Stimulated activated CD4-positive, alpha-beta T cell treated with anti-CD3 and anti-CD28 coated beads, Interleukin-4, amount 100 ng/mL, for 1 hour (primary cell): ENCODE data around the gene ISCU.

Source experiments
- DNase-seq: peaks from one replicate; pipeline ENCODE4 v3.0.0-alpha.2; 2020

The ISCU gene

DNA sequence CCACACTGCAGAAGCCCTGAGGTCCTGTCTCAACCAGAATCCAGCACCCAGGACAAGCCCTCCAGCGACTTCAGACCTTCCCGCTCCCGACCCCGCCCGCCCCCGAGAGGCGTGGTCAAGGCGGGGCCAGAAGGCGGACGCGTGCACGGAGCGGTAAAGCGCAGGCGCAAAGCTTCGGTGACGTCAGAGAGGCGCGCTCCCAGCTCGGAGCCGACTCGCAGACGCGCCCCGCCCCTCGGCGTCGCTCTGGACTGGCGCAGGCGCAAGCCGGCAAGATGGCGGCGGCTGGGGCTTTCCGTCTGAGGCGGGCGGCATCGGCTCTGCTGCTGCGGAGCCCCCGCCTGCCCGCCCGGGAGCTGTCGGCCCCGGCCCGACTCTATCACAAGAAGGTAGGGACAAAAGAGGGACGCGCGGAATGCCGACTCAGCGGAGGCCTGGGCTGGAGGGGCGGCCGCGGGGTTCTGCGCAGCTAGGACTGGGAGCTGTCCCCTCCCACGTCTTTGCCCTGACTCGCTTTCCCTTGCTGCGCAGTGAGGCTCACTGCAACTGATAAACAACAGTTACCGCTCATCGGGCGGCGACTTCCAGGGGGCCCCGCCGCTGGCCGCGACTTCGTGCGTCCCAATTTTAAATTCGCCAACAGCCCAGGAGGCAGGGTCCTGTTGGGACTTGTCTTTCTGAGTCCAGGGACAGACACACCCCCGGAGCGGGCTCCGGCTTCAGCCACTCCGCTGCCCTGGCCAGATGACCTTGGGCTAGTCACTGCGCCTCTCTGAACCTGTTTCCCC lies at the start of gene ISCU:
Gene ISCU, plus strand, starts transcription at position 249 of the 788 bp plus-strand sequence. Its CDS starts 27 bp downstream, at position 276.
- peak; percentile 99 for DNase-seq

DNA sequence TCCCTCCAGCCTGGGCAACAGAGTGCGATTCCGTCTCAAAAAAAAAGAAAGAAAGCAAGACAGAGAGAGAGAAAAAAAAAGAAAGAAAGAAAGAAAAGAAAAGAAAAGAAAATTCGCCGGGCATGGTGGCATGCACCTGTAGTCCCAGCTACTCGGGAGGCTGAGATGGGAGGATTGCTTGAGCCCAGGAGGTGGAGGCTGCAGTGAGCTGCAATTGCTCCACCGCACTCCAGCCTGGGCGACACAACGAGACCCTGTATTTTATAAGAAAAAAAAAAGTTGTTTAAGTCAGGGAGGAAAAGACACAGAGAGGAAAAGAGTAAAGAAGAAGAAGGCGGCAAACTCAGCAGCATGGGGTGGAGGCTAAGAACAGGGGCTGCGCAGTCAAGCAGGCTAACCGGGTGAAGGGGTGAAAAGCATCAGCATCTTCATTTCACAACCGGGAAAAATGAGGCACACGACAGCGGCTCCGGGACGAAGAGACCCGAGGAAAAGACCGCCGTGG lies 47.9 kb upstream of the ISCU start:
- no peak for DNase-seq

DNA sequence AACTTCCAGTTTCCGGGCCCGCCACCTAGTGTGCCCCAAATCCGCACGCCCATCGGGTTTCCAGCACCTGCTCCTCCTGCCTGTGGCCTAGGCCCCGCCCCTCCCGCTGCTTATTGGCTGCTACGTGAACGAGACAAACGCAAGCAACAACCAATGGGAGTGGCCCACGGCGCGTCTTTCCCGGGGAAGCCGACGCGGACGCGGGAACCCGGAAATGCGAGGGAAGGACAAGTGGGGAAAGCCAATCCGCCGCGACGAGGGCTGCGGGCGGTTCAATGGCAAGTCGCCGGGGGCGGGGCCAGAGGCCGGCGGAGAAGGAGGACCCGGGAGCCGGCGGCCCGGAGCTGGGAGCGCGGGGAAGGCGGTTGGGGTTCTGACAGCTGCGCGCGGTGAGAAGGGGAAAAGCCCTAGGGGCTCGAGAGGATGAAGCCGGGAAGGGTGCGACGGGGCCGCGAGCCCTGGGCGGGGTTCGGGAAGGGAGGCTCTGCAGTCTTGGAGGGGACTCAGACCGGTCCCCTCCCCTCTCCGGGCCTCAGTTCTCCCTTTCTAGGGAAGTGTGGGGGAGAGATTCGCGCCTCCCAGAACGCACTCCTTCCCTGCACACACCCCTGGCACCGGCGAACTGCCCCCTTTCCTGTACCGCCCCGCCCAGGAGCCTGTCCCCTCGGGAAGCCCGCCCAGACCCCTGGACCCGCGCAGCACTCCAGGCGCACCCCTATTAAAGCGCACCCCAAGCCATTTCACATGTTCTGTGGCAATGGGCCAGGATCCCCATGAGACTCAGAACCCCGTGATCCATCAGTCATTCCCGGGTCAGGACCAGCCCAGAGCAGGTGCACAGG lies 47.2 kb upstream of the ISCU start, which contains the start of gene FICD:
Gene FICD, plus strand, starts transcription at position 305 of the 842 bp plus-strand sequence. CDS start 1,696 bp downstream, outside the sequence.
- peak; percentile 99 for DNase-seq

DNA sequence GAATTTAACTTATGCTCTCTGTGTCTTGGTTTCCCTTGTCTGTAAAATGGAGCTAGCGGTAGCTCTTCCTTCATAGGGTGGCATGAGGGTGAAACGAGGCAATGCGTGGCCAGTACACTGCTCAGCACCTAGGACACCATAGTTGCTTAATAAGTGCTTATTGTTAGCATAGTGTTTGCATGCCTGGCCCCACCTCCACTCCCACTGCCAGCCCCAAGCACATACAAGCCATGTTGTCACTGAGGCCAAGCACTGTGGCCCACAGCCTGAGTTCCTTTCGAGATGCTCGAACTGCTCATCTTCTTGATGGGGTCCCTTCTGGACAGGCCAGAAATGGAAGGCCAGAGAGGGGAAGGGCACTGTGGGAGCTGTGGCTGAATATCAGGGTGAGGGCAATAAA lies 46.5 kb upstream of the ISCU start:
- no peak for DNase-seq

DNA sequence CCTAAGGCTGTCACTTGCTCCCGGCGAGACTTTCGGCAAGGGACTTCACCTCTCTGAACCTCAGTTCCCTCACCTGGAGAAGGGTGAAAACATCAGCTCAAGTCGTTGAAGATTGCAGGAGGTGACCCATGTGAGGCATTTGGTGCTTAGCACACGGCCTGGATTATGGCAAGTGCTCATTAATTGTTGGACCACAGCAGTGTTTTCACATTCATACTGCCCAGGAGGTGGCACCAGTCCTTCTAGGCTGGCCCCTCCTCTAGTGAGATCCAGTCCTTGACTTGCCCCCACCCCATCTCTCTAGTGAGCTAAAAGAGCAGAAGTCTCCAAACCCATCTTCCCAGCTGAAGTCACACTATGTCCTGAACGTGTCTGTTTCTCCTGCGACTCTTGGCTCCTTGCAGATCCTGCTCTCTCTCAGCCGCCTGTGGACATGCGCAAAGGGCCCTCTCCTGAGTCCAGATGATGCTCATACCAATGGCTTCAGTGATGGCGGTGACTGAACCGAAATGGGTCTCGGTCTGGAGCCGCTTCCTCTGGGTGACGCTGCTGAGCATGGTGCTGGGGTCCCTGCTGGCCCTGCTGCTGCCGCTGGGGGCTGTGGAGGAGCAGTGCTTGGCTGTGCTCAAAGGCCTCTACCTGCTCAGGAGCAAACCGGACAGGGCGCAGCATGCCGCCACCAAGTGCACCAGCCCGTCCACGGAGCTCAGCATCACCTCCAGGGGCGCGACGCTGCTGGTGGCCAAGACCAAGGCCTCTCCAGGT lies 45.7 kb upstream of the ISCU start:
- DNase-seq: no peak

DNA sequence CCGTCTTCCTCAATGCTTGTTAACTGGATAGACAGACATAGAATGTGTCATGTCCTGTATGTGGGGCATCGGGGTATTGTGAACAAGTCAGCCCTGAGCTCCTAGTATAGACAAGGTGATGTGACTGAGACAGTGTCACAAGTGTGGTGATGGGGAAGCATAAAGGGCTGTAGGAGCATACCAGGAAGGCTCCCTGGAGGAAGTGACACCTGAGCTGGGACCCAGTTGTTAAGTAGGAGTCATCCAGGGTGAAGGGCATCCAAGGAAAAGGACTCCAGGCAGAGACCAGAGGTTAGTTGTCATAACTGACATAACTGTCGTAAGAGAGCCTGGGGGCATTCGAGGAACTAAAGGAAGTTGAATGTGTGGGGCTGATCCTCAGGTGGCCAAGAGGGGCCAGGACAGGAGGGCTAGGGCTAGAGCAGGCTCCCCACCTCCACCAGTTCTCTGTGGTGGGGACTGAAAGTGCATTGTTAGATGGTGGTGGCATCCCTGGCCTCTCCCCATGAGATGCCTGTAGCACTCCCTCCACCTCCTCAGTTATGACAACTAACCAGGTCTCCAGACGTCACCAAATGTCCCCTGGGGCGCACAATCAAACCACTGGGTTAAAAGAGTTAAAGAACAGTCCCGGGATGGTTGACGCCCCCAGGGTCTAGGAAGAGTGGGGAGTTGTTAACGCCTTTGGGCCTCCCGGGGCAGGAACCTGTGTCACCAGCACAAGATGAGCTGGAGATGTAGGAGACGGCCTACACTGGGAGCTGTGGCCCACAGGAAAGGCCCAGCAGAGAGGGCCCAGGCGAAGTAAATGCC lies 44.9 kb upstream of the ISCU start:
- no peak for DNase-seq

DNA sequence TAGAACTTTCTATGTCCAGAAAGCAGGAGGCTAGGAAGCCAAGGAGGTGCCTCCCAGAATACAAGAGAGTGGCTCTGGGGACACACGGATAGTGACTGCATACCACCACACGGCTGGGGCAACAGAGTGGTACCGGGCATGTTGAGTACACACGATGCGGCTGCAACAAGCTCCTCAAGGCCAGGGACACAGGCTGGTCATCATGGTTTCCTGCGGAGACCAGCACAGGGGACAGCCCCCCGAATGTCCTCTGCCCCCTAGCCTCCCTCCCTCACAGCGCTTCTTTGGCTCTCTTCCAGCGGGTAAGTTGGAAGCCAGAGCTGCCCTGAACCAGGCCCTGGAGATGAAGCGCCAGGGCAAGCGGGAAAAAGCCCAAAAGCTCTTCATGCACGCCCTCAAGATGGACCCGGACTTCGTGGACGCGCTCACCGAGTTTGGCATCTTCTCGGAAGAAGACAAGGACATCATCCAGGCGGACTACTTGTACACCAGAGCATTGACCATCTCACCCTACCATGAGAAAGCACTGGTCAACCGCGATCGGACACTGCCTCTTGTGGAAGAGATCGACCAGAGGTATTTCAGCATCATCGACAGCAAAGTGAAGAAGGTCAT lies 44.2 kb upstream of the ISCU start:
- DNase-seq: no peak

DNA sequence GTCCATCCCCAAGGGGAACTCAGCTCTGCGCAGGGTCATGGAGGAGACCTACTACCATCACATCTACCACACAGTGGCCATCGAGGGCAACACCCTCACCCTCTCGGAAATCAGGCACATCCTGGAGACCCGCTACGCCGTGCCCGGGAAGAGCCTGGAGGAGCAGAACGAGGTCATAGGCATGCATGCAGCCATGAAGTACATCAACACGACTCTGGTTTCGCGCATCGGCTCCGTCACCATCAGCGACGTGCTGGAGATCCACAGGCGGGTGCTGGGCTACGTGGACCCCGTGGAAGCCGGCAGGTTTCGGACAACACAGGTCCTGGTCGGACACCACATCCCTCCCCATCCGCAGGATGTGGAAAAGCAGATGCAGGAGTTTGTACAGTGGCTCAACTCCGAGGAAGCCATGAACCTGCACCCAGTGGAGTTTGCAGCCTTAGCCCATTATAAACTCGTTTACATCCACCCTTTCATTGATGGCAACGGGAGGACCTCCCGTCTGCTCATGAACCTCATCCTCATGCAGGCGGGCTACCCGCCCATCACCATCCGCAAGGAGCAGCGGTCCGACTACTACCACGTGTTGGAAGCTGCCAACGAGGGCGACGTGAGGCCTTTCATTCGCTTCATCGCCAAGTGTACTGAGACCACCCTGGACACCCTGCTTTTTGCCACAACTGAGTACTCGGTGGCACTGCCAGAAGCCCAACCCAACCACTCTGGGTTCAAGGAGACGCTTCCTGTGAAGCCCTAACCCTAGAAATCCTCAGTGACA lies 43.5 kb upstream of the ISCU start:
- DNase-seq: no peak

DNA sequence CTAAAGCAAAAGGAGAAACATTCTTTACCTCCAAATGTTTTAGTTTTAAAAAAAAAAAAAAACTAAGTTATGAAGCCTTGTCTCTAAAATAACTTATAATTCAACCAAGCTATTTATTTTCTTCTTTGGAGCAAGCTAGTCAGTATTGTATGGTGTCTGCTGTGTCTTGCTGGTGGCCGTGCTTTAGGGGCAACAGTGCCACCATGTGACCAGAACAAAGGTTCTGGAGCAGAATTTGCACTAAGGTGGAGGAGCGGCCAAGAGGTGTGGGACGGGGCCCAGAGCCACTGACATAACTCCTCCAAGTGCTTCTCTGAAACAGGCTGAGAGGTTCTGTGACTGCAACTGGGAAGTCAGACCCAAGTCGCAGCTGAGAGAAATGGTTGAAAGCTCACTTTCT lies 42.8 kb upstream of the ISCU start:
- DNase-seq: no peak

DNA sequence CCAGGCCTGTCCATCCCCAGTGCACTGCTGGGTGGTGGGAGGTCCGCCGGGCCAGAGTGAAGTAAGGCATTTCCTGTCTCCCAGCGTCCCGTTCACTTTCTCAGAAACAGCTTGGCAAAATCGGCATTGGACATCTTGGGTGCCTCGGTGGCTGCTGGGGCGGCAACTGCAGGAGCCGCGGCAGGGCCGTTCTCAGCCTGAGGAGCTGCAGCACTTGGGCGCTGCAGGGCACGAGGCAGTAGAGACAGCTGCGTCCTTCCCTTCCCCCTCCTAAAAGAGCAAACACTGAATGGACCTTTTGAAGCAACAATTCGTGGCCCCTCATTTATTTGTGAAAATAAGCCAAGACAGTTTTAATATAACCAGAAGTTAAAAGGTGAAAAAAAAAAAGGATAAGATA lies 39.0 kb upstream of the ISCU start:
- DNase-seq: no peak

DNA sequence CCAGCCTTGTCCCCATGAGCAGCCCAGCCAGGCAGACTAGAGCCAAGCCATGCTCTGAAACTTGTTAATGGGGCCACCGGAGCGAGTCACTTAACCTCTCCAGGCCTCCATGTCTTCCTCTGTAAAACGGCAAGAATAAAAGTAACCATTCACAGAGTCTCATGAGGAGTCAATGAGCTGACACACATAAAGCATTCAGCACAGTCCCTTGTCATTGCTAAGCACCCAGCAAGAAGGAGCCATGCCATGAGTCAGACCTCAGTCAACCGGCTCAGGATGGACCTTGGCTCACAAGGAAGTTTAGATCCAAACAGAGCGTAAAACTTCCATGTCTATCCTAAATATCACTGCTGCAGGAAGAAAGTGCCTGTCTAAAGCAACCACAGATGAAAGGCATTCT lies 36.7 kb upstream of the ISCU start:
- DNase-seq: no peak

DNA sequence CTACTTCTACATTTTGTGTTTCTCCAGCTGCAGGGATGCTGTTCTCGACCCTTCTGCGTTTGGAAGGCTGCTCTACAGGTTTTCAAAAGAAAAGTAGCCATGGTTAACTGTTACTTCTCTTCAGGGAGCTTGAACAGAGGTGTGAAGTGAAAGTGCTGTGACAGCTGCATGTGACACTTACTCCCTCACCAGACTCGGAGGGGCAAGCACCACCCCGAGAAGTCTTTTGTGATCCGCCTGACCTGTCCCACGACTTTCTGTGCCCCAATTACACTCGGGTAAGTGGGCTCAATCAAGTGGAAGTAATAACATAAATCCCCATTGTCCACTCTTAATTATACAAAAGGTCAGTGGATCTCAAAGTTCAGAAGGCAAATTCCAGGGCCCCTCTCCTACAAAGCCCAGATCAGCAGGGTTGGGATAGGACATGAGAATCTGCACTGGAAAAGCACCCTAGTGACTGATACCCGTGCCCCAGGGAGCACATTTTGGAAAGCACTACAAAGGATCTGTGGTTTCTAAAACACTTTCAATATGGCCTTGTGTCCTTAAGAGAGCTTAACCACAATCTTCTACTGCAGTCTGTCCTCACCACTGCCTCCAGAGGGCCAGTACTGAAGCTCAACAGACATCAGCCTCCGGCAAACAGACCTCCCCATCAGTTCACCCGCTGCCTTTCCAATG lies 35.8 kb upstream of the ISCU start:
- DNase-seq: no peak

DNA sequence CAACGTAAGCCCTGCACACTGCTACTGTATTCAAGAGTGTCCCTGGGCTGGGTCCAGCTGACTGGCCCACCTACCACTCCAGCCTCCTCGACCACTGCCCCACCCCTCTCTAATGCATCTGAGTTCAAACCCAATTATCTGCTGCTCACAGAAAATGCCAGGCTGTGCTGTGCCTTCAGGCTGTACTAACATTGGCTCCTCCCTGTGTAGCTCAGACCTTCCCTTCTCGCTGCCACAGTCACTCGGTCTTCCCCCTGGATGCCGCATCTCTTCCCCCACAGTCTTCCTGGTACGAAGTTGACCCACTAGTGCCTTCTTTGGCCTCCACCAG lies 35.3 kb upstream of the ISCU start:
- no peak for DNase-seq

DNA sequence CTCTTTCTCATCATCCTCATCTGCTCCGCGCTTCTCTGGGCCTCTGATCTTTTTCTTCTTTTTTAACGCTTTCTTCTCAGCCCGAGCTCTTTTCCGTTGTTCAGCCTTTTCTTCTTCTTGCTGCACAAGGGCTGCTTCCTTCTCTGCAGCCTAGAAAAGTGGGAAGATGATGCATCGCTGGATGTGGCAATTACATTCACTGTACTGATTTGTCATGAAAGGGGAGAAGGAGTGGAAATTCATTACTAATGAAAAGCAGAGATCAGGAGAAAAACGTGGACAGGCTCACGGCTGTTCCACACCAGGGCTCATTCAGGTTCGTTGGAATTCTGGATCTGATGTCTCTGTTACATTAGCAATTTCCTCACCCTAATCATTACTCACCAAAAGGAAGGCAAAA lies 32.2 kb upstream of the ISCU start:
- DNase-seq: no peak

DNA sequence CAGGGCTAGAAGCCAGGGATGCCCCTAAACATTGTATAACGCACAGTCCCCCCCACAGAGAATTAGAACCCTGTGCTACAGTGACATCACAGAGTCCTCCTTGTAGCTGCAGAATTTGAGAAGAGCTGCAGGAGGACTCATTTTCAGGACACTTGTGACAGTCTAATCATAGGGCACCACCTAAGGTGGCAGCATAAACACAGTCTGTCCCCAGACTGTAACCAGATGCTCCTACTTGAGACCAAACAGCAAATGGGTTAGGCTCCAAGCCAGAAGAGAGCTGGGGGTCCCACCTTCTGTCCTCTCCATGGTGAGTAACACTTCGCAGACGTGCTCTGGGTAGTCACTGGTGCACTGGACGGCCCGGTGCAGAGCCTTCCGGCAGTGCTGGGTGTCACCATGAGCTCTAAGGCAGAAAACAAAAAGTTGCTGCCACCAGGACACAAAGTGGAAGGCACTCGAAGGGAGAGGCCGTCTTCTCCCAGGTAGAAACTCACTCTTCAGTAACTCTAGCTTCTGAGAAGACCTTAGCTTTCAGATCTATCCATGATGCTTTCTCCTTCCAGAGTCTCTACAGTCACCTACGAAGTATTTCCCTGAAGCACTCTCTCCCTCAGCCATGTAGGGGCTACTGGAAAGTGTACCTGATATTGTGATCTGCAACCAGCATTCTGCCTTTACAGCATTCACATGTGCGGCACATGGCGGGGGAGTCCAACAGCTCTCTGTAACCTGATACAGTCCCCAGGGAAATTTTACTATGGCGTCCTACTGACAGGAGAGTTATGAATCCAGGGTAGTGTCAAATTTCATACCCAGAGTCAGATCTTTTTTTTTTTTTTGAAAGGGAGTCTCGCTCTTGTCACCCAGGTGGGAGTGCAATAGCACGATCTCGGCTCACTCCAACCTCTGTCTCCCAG lies 30.2 kb upstream of the ISCU start:
- no peak for DNase-seq

DNA sequence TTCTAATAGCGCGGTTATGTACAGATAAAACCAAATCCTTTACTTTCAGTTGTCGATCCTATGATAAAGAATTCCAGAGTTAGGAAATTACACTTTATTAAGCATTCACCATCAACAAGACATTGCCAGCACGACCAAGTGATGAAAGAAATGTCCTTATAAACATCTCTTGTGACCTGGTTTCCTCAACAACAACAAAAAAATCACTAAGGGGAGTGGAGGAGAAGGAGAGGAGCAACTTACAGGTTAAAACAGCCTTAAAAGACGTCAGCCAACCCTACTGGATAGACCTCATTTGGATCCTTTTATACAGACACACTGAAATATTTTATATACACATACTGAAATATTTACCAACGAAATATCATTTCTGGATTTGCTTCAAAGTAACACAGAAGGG lies 24.2 kb upstream of the ISCU start:
- no peak for DNase-seq

DNA sequence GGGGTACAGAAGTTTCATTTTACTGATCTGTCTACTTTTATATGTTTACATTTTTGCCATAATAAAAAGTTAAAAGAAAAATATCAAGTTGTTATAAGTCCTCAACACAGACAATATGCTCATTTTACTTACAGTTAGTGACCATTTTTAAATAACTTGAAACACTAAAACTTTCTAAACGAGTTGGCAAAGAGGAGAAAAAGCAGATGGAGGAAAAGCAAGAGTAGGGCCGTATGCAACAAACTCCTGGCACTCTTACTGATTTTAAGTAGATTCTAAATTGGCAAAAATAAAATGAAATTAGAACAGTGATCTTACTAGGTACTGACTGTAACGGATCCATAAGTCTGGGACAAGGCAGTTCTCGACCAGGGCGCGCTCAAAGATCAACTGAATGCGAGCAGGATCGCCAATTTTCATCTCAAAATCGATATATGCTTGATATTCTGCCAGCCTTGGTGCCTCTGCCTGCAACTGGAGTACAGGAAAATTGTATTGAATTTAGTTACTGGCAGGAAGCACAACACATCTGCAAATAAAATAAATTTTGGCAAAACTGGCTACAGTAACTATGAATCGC lies 23.7 kb upstream of the ISCU start:
- DNase-seq: no peak

DNA sequence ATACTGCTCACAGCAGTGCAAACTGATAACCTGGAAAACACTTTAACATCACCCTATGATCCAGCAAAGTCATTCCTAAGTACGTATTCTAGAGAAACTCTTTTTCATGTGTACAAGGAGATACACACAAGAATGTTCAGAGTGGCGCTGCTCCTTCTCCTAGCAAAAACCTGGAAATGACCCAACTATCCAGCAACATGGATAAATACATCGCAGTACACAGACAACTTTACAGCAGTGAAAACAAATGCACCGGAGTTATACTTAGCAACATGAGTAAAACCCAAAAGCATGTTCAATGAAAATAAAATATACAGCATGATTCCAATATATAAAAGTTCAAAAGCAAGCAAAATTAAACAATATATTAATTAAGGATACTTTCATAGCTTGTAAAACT lies 20.1 kb upstream of the ISCU start:
- no peak for DNase-seq

DNA sequence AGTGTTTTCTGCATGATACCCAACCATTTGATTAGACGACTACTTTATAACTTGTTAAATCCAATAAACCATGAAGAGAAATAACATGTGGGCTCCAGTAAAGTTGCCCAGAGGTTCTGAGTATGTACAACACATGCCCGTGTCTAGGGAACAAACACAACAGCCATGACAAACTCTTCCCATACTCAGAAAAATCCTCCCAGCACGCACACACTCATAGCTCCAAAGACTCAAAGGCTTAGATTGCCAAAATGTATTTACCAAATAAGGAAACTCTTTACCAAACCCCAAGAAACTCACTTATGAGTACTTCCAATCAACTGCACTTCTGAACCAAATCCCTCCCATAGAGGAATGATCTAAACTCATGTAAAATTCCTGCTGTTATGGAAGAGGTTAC lies 18.7 kb upstream of the ISCU start:
- no peak for DNase-seq
